GM18868 (cell line): ENCODE results near the gene NDUFAF8.

Experiments used
- ATAC-seq: cut with Tn5 transposase; IDR thresholded peaks from one replicate; pipeline ENCODE4 v1.9.1; 2021; ENCODE audit warnings: mild to moderate bottlenecking, moderate library complexity; ENCODE audit not compliant: unreplicated experiment

Gene NDUFAF8, protein sequence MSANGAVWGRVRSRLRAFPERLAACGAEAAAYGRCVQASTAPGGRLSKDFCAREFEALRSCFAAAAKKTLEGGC

DNA sequence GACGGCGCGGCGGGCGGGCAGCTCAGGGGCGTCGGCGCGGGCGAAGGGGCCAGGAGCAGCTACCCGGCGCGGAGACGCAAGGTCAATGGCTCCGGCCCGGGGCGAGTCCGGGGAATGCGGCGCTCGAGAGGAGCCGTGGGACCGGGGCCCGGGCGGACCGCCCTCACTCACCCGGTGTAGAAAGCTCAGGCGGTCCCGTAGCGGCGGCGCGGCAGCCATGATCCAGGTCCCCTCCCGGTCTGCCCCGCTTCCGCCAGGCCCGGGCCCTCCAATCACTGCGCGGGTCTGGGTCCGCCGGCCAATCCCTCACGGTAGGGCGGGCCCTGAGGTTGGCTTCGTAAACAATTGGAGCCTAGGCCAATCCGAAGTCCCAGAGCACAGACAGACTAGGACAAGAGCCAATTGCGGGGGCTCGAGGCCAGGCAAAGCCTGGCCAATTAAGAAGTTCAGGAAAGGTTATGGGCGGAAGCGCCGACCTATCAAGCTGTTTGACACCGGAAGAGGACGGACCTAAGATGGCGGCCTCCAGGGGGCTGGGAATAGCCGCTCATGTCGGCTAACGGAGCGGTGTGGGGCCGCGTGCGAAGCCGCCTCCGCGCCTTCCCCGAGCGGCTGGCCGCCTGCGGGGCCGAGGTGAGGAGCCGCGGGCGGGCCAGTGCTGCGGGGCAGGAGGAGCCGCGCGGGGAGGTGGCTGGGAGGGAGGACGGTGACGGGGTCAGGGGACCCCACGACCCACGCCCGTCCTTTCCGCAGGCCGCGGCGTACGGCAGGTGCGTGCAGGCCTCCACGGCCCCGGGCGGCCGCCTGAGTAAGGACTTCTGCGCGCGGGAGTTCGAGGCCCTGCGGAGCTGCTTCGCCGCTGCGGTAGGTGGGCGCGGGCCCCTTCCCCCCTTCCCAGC, at the start of gene NDUFAF8, which contains the start of gene TEPSIN:
NDUFAF8 (plus strand) TSS at position 504 of the 899 bp plus-strand sequence; CDS start at position 550, 46 bp downstream.
TEPSIN (minus strand) TSS at position 241 of the 899 bp plus-strand sequence; CDS start at position 219, 22 bp downstream.
- peak; percentile 92 for ATAC-seq

DNA sequence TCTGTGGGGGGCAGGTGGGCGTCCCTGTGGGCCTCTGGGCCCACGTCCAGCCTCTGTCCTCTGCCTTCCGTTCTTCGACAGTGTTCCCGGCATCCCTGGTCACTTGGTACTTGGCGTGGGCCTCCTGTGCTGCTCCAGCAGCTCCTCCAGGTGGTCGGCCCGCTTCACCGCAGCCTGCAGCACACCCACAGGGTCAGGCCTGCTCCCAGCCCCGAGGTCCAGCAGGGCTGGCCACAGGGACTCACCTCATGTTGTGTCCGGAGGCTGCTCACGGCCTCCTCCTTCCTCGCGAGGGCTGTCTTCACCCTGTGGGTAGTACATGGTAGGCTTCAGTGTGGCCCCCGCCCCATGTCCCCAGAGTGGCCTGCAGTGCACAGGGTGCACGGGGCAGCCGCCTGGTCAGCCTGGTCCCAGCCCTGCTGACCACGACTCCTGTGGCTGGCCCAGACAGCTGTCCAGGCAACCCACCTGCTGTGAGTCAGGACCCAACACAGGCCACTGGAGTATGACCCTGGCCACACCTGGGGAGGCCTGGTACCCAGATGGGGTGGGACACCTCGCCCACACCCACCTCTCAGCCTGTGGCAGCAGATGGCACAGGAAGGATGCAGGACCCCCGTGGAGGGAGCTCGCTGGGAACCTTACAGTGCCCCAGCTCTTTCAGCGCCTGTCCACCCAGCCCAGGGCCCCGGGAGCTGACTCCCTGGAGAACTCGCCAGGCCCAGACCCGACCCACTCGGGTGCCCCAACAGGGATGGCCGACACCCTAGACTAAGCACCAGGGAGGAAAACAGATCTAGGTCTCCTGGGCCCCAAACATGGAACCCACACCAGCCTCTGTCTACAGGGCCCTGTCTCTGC, 49.2 kb upstream of the NDUFAF8 start:
- no peak for ATAC-seq

DNA sequence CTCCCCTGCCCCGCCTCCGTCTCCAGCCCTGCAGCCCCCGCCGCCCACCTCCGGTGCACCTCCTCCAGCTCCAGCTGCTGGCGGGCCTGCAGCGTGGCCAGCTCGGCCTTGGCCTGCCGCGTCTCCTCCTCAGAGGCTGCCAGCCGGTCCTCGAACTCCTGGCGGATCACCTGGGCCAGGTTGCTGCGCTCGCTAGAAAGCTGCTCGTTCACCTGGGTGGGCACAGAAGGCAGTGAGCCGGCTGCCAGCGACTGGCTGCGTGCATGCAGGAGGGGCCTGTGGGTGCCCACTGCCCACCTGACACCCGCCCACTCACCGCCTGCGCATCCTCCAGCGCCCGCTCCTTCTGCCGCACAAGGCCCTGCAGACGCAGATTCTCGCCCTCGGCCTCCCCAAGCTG, 48.5 kb upstream of the NDUFAF8 start:
- ATAC-seq = no peak

DNA sequence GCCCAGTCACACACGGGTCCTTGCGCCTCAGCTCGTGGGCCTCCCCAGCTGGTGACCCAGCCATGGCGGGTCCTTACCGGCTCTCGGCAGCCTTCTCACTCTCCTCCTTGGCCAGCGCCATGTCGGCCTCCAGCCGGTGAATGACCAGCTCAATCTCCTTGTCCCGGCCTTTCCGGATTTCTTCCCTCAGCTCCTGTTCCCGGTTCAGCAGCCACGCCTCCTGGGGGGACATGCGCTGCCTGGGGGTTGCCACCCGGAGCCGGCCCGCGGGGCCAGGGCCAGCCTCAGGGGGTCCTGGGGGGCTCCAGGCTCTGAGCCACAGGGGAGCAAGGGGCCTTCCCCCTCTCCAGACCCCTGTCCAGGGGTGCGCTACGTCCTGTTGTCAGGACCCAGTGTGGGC, 48.0 kb upstream of the NDUFAF8 start:
- ATAC-seq = no peak

DNA sequence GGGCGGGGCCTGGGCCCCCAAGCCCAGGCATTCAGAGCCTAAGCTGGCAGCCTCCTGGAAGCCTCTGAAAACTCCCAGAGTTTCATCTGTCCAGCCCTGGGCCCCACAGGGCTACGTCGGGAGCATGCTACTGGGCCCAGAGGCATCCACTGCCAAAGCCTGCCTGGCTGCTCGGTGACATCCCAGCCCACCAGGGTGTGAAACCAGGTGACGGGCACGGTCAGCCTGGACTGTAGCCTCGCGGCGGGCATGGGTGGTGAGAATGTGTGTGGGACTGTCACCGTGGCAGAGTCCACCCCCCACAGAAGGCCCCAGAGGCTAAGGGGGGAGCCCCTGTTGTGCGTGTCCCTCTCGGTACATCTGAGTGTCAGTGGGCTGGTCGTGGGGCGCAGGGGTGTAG, 47.5 kb upstream of the NDUFAF8 start:
- no peak for ATAC-seq

DNA sequence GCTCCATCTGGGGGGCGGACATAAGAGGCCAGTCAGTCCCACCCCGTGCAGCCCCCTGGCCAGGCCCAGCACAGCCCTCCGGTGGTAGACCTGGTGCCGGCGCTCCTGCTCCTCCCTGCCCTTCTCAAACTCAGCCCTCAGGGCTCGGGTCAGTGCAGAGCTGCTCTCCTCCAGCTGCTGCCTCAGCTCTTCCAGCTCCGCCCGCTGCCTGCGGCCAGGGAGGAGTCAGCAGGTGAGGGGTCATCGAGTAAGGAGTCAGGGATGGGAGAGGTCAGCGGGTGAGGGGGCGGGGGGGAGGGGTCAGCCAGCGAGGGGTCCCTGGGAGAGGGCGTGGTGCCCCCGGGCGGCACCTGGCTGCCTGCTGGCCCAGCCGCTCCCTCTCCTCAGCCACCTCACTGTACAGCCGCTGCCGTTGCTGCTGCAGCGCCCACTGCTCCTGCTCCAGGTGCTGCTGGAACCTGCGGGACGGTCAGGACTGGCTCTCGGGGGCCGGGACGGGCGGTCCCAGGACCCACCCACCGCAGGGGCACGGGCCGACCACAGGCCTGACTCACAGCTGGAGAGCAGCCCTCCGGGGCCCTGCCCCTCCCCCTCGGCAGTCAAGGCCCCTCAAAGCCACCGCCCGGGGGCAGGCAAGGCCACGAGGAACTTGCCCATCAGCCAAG, 46.6 kb upstream of the NDUFAF8 start:
- ATAC-seq = no peak

DNA sequence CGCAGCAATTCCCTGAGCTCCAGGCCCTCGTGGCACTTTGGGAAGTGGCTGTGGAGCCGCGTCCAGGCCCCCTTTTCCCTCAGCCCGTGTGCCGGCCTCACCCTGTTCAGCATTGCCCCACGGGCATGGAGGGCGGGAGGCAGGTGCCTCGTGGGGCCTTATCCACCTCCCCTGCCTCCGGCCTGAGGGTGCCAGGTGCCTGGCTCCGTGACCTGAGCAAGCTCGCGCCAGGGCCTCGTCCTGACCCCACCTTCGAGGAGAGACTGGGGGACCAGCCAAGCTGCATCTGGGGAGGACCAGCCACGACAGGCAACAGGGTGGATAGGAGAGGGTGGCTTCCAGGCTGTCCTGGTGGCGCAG, 46.1 kb upstream of the NDUFAF8 start:
- ATAC-seq = no peak

DNA sequence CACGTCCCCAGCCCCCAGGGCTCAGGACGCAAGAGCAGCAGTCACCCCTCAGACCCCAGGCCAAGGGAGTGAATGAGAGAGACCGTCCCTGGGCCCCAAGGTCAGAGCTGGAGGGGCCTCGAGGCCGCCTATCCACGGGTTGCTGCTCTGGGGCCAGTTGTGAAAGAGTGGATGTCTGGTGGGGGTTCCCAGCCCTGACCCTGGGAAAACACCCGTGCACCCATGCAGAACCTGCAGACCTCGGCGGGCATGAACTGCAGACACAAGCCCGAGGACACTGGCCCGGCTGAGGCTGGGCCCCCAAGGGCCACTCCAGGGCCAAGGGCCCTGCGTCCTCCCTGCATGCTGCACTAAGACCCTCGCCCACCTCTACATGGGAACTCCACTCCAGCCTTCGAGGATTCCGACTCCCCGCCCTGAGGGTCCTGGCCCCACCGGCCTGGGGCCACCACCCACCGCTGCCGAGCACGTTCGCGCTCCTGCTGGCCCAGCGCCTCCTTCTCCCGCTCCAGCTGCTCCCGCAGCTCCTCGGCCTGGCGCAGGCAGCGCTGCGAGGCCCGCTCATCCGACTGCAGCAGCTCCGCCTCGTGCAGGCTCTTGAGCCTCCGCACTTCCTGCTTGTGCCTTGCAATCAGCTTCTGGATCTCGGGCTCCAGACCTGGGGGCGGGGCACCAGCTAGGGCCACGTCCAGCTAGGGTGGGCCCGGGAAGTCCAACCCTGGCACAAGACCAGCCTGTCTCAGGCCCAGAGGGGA, 45.5 kb upstream of the NDUFAF8 start:
- no peak for ATAC-seq

DNA sequence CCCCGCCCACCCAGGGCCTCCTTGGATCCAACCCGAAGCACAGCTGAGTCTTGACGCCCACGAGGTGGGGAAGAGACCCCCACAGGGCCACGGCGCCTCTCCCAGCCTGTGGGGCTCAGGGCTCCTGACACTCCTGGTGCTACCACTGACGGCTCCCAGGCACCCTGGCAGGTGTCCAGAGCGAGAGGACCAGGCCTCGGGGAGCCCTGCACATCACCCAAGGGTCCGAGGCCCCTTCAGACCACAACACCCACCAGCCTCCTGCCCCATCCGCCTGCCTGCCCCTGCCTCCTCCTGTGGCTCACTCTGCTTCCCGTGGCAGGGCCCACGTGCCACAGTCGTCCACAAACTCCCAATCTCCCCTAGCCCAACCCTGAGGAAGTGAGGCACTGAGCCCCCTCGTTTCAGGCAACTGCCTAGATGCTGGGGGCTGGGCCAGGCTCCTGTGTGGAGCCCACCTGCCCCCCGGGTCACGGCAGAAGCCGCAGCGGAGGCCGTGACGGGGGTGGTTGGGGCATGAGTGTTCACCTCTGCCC, 44.8 kb upstream of the NDUFAF8 start:
- no peak for ATAC-seq

DNA sequence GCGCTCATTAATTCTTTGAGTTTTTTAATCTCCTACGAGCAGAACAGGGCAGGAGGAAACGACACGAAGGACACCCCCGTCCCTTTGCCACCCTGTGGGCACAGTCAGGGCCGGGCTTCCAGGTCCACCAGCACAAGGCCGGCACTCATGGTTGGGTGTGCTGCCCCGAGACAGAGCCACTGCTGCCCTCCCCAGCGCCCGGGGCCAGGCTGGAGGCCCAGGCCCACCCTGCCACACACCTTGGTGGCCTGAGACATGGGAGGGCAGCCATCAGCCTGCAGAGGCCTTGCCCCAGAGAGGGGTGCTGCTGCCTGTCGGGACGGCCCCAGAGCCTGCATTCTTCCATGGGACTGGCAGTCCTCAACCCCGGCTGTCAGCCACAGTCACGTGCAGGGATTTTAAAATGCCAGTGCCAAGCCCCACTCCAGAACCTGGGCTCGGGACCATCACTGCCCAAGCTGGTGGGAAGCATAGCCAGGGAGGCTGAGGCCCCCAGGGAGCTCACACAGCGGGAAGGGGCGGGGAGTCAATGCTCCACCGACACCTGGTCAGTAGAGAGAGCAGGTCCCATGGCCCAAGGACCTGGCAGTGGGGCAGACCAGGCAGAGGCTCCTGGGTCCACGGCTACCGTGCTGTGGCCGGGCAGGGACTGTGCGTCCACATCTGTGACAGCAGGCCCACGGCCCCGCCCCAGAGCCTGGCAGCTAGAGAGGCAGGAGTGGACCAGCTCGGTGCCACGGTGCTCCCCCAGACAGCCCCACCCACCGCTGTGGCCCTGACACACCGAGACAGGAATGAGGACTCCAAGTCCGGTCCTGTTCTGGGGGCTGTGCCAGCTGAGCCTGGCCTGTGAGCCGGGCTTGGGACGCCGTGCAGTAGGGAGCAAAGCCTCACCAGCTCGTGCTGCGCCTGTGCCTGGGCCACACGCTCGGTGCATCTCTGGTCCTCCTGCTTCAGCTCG, 43.9 kb upstream of the NDUFAF8 start:
- ATAC-seq = no peak

DNA sequence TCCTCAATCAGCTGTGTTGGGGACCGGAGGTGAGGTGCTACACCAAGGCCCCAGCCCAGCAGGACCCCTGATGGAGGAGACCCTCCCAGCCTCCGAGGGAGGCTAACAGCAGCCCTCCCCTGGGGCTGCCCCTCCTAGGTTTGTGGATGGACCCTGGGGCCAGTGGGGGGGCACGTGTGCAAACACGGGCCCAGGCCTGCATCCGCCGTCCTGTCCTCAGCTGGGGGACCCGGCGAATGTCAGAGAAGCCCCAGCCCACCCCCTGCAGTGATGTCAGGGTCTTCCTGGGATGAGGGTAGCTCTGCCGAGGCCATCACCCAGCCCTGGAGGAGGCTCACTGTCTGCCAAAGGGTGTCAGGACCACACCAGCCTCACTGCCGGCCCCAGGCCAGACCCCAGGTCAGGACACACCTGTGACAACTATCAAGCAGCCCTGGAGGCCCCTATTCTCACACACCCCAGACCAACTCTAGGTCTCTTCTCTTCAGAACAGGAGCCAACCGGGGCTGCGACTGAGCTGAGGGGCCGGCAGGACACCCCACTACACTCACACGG, 43.1 kb upstream of the NDUFAF8 start:
- no peak for ATAC-seq

DNA sequence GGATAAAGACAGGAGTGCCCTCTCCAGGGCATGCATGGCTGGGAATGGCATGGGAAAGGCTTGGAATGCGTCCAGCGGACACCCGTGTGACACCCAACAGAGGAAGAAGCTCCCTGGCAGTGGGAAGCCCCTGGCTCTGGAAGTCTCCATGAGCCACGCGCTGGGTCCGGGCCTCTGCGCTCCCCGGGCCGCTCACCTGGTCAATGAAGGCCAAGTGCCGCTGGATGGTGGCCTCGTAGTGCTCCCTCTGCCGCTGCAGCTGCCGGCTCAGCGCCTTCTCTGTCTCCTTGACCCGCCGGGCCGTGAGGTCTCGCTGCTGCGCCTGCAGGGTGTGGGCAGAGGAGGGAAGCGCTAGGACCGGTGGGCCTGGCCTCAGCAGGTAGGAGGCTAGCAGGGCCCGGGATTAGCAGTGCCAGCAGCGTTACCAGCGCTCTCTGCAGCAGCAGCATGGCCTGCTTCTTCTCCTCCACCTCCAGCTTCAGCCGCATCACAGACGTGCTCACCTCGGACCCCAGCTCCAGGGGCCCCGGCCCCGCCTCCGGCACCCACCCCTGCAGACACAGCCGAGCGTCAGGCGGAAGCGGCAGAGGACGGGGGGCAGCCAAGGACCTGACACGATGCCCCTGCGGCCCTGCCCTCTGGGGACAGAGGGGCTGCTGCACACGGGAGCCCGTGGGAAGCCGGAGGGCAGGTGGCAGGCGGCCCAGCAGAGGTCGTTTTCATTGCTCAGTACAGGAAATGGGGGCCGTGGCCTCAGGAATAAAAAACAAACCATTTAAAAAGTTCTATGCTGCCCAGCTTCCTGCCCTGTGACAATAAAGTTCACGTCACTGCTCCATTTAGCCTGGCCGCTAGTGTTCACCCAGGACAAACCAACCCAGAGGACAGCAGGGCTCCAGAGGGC, 42.4 kb upstream of the NDUFAF8 start:
- ATAC-seq = no peak

DNA sequence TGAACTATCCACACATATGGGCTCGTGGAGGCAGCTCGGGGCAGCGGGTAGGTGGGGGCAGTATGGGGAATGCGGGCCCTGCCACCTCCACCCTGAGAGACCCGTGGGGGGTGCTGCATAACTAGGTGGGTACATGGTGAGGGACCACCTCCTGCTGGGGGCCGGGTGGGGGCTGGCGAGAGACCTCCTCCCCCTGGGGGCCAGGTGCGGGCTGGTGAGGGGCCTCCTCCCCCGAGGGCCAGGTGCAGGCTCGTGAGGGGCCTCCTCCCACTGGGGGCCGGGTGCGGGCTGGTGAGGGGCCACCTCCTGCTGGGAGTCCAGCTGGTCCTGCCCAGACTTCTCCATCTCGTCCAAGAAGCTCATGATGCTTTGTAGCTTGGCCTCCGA, 41.7 kb upstream of the NDUFAF8 start:
- no peak for ATAC-seq

DNA sequence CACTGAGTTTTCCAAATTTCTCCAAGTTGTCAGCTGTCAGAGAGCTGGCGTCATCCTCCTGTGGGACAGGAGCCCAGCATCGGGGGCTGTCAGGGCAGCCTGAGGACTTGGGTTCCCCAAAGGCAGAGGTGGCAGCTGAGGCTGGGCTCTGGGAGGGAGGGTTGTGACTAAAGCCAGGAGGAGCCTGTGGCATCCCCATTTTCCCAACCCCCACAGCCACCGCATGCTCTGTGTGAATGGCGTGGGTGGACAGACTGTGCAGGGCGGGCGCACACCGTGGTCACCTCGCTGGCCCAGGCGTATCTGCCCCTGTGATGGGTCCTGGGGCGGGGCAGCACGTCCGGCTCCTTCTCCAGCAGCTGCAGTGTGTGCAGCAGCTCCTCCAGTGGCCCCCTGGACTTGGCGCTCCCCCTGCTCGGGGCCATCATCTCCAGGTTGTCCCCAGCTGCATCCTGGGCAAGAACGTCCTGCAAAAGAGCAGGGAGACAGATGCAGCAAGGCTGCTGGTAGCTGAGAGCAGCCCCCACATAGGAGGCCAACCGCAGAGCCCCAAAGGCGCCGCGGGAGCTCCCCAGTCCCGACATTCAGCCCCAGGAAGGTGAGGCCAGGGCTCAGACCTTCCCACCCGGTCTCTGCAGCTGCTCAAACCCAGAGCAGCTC, 41.2 kb upstream of the NDUFAF8 start:
- no peak for ATAC-seq

DNA sequence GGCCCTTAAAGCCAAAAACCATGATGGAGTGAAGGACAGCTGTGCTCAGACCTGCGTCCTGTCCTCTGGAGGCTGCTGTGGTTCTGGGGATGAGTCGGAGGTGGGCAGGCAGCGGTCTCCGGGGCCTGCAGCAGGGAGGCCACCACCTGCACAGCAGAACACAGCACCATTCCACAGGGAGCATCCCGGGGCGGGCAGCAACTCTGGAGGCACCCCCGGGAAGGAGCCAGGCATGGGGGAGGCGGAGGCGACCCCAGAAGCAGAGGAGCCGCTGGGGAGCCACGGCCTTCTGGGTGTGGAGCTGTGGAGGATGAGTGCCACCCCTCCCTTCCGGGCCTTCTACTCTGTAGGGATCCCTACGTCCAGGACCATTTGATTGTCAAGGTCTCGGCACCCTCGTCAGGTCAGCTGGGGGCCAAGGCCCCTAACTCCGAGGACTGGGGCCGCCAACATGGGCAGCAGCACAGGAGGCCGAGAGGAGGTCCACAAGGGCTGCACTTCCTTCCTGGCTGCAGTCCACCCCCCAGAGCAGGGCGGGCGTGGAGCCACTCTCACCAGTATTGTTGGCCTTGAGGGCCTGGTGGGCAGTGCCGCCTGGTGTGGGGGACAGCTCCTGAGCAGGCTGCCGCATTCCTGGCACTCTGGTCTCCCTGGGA, 40.2 kb upstream of the NDUFAF8 start:
- no peak for ATAC-seq

DNA sequence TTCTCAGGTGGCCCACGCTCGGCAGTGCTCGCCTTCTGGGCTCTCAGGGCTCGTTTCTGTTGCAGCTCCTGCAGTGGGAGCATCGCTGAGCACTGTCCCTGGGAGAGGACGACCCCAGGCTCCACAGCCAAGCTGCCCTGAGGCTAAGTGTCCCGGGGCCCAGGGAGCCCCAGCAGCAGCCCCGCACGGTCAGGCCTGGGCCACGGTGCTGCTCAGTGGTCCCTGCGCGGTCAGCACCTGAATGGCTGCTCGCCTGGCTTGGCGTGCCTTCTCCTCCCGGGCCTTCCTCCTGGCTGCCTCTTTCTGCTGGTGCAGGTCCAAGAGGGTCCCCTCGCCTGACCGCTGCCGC, 39.7 kb upstream of the NDUFAF8 start:
- ATAC-seq = no peak

DNA sequence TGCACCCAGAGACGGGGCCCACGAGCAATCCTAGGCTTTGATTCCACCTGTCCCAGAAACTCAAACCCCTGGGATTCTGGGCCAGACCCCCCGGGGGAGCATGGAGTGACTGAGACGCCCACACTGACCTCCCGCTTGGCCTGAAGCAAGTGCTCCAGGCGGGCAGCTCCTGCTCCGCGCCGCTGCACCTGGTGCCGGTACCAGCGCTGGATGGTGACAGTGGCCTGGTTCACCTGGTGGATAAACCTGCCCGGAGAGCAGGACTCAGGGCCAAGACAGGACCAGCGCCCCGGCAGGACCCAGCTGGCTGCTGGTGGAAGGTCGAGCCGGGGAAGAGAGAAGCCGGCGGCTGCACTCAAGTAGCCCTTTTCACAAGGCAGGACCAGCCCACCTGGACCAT, 38.9 kb upstream of the NDUFAF8 start:
- no peak for ATAC-seq
